A549 (cell line): ENCODE measurements around the gene ZNF581. TPM values are rescaled to one million over a fixed set of nuclear protein-coding genes. Genes with fewer than 3 reads are reported as not detected.
A peak's percentile ranks its signal among the peaks of the same experiment; 100 is the strongest.

Source experiments
- ATAC-seq, 2 experiments: fragments of 200-7000 bp in 1 of 2; fragments of >200 bp in 1 of 2; cut with Nextera tagmentation in 1 of 2; cut with Tn5 transposase in 1 of 2; 3 replicates each; pipeline versions ENCODE4 v1.8.0 to v1.9.1; 2018 to 2020; ENCODE audit warnings: mild to moderate bottlenecking in 1 of 2, moderate library complexity in 1 of 2
- CTCF ChIA-PET: fragments of 300-600 bp; sonication (Branson Sonifier 250); formaldehyde crosslinking; extraction: SDS; loops from one replicate; lab custom pipeline; 2021; ENCODE audit warnings: antibody characterized with exemption, inconsistent platforms; lab: Yijun Ruan, JAX
- POLR2A ChIA-PET: fragments of 350-600 bp; formaldehyde crosslinking; extraction: SDS; loops from one replicate; lab custom pipeline; 2021; ENCODE audit warnings: antibody characterized with exemption, inconsistent platforms; lab: Yijun Ruan, JAX
- DNase-seq, 2 experiments: peaks; one replicate each; pipeline versions ENCODE4 v3.0.0 to v3.0.0-alpha.2; 2011 to 2016; ENCODE audit warnings: low read depth in 1 of 2, low spot score in 1 of 2
- FAIRE-seq: peaks from 2 replicates; lab custom pipeline; 2011; peaks lifted over from hg19 to GRCh38; lab: Jason Lieb, UNC
- H3K27ac ChIP-seq, 2 experiments: fragments of >200 bp; sonication (Bioruptor Twin); formaldehyde crosslinking; 3 replicates each; pipeline ENCODE4 v1.5.1; 2016 to 2017
- H3K4me1 ChIP-seq: fragments of >200 bp; sonication (Bioruptor Twin); formaldehyde crosslinking; 3 replicates; pipeline ENCODE4 v1.6.1; 2016
- H3K4me2 ChIP-seq: fragments of >200 bp; sonication (Bioruptor Twin); formaldehyde crosslinking; 3 replicates; pipeline ENCODE4 v1.6.1; 2016
- H3K4me3 ChIP-seq: fragments of >200 bp; sonication (Bioruptor Twin); formaldehyde crosslinking; 3 replicates; pipeline ENCODE4 v1.5.1; 2016
- H3K9me3 ChIP-seq: fragments of >200 bp; sonication (Bioruptor Twin); formaldehyde crosslinking; 3 replicates; pipeline ENCODE4 v1.6.1; 2016
- BCL3 ChIP-seq: fragments of >200 bp; sonication (Bioruptor Twin); formaldehyde crosslinking; IDR thresholded peaks from 3 replicates; pipeline ENCODE4 v1.6.1; 2016
- CTCF ChIP-seq: fragments of >200 bp; sonication (Bioruptor Twin); formaldehyde crosslinking; IDR thresholded peaks from 3 replicates; pipeline ENCODE4 v1.5.1; 2016
- E2F6 ChIP-seq: IDR thresholded peaks from 2 replicates; pipeline ENCODE4 v1.6.1; 2012; ENCODE audit warnings: low read depth, borderline replicate concordance
- ELK1 ChIP-seq: fragments of 150-350 bp; IDR thresholded peaks from 2 replicates; pipeline ENCODE4 v1.6.1; 2014; ENCODE audit warnings: low read depth, mild to moderate bottlenecking, low read length
- JUN ChIP-seq, 2 experiments: fragments of >200 bp; sonication (Bioruptor Twin); formaldehyde crosslinking; IDR thresholded peaks; 2 replicates in 1 of 2; 3 replicates in 1 of 2; pipeline ENCODE4 v1.6.1; 2016 to 2017
- MAZ ChIP-seq: fragments of 150-350 bp; IDR thresholded peaks from 2 replicates; pipeline ENCODE4 v1.6.1; 2014; ENCODE audit warnings: antibody characterized with exemption, low read depth, low read length, borderline replicate concordance
- MYC ChIP-seq: IDR thresholded peaks from 2 replicates; pipeline ENCODE4 v1.6.1; 2012; ENCODE audit warnings: mild to moderate bottlenecking, inconsistent platforms, low read length, improper control_type of control experiment, borderline replicate concordance
- NFE2L2 ChIP-seq: fragments of 150-350 bp; conservative IDR thresholded peaks from 2 replicates; pipeline ENCODE4 v1.6.1; 2014; ENCODE audit warnings: low read length
- PBX3 ChIP-seq: IDR thresholded peaks from 2 replicates; pipeline ENCODE4 v1.6.1; 2012
- PHF8 ChIP-seq: fragments of 200-600 bp; sonication (generic); IDR thresholded peaks from 2 replicates; pipeline ENCODE4 v1.6.1; 2016; ENCODE audit warnings: low read depth, mild to moderate bottlenecking, antibody characterized with exemption, moderate library complexity, borderline replicate concordance
- POLR2A ChIP-seq: IDR thresholded peaks from 2 replicates; pipeline ENCODE4 v1.6.1; 2012; ENCODE audit warnings: mild to moderate bottlenecking, low read length
- SREBF2 ChIP-seq: fragments of 450-650 bp; IDR thresholded peaks from 2 replicates; pipeline ENCODE4 v1.6.1; 2014; ENCODE audit warnings: mild to moderate bottlenecking, moderate library complexity
- WGBS: methylation state at CpG from one replicate; pipeline ENCODE4 v1.1.6; 2017; ENCODE audit errors: missing lambda C conversion rate; 5-methylcytosine and 5-hydroxymethylcytosine counted together
- polyA plus RNA-seq, 4 experiments: library from polyadenylated mRNA; depleted of rRNA in 3 of 4; stranded (reverse); fragments of >200 nt; fragmentation: RNase III in 1 of 4; extraction: RNeasy Plus Mini Kit Qiagen cat#74134 plus additional on column Dnase treatment in 1 of 4; gene quantifications; 2 replicates in 3 of 4; 3 replicates in 1 of 4; pipeline ENCODE4 v1.2.3, GENCODE V29; 2011 to 2017

ZNF581 gene
- polyA plus RNA-seq, 2 of the 4 experiments (the other 2 are of a cell fraction) = 13.9 to 24.9 TPM

GRCh38 chr19:55605207-55605636 is 38.2 kb upstream of the ZNF581 start:
- FAIRE-seq = no peak
- CTCF ChIA-PET = interaction anchor here (0.8 to 16.7 kb wide), 30 partner anchors 10 to 463 kb away, joined by 3 to 348 read pairs (median 9); partner anchors contain the start of genes NAT14, ZNF579 and ZNF784
- POLR2A ChIA-PET = interaction anchor here (0.9 to 3.2 kb wide), 22 partner anchors 12 to 346 kb away, joined by 3 to 33 read pairs (median 5); partner anchors contain the start of genes ISOC2, NAT14, PPP6R1 and U2AF2

More at GRCh38 chr19:55605207-55605636, 38.2 kb upstream of the ZNF581 start:
- peaks cover 23% of the 10 kb centered on the region for H3K4me1 ChIP-seq
- H3K4me3 ChIP-seq = peak overlapping the region; percentile 82
- WGBS = under 1% methylated on average over 15 of the region's 43 CpGs
- H3K9me3 ChIP-seq = no peaks in the 10 kb centered on the region
- TF ChIP-seq JUN (IDR thresholded peaks at IDR 0.05) = 0 out of 5 replicates have a peak, but pooled peaks of 1 of the 2 experiments have one; percentile 17
- no peak for TF ChIP-seq PHF8
- TF ChIP-seq BCL3 = 0 out of 3 replicates have a peak, but pooled peaks have one; percentile 7
- TF ChIP-seq SREBF2 = no peak
- TF ChIP-seq PBX3 = peak; percentile 70; the same call in 1 of the 2 replicates
- TF ChIP-seq MYC = peak; percentile 84
- no peak for TF ChIP-seq NFE2L2
- no peak for TF ChIP-seq CTCF
- no peak for TF ChIP-seq POLR2A
- TF ChIP-seq ELK1 = 0 out of 2 replicates have a peak, but pooled peaks have one; percentile 13
- peak; percentile 75 for TF ChIP-seq E2F6
- TF ChIP-seq MAZ = peak; percentile 71; the same call in 1 of the 2 replicates
- peak; percentile 93 to 99 for DNase-seq
- H3K27ac ChIP-seq = peak overlapping the region; percentile 94 to 95
- H3K4me2 ChIP-seq = peak overlapping the region; percentile 97
- ATAC-seq = peak; percentile 72 to 85
